Colonic mucosa (tissue), 4 donors: ENCODE data around the gene HMG20A. TPM values are rescaled to one million over a fixed set of nuclear protein-coding genes. Genes with fewer than 3 reads are reported as not detected.

Experiments used
- DNase-seq: peaks from one replicate; pipeline ENCODE4 v3.0.0-alpha.2; 2020
- H3K27ac ChIP-seq: fragments of 200-600 bp; one replicate; pipeline ENCODE4 v1.8.0; 2021
- H3K27me3 ChIP-seq: fragments of 200-600 bp; one replicate; pipeline ENCODE4 v1.8.0; 2021
- H3K36me3 ChIP-seq: fragments of 200-600 bp; one replicate; pipeline ENCODE4 v1.8.0; 2021
- H3K4me1 ChIP-seq: fragments of 200-600 bp; one replicate; pipeline ENCODE4 v1.8.0; 2021; ENCODE audit warnings: mild to moderate bottlenecking
- H3K4me3 ChIP-seq: fragments of 200-600 bp; one replicate; pipeline ENCODE4 v1.8.0; 2021
- H3K9ac ChIP-seq, 2 donors: one replicate each; pipeline ENCODE4 v1.7.0; 2013; ENCODE audit warnings: control low read depth in 2 of 2, low read depth in 2 of 2, low read length in 2 of 2
- H3K9me3 ChIP-seq: fragments of 200-600 bp; one replicate; pipeline ENCODE4 v1.8.0; 2021
- intact Hi-C: fragments of 100-400 bp; cut with DNase I; formaldehyde crosslinking; loops from one replicate; pipeline ENCODE4 v1.14.1; 2022
- total RNA-seq, 2 donors: library from RNA; stranded (reverse); fragmentation: NEBNext Ultra II Directional in 1 of 2; extraction: Animal tissue kit (Norgen Biotek cat#: 25700) in 1 of 2; gene quantifications; one replicate each; pipeline ENCODE4 v1.2.1, GENCODE V29; 2021
- TF ChIP-seq, protein P1 (sequence below): fragments of 200-600 bp; IDR thresholded peaks from one replicate; pipeline ENCODE4 v1.8.0; 2022; ENCODE audit warnings: antibody characterized with exemption, mild to moderate bottlenecking
- donor health status: healthy.
- donor health status: DM: no; HTN: no; CAD: no.
- donor health status: DM: no; HTN: no; CAD: no.

HMG20A gene
- total RNA-seq, 2 donors from 2014 or later: 32.9 to 37.1 TPM

GRCh38 chr15:77504871-77505270, 84.2 kb downstream of the HMG20A start:
- no peaks in the 10 kb centered on the region for H3K36me3 ChIP-seq
- intact Hi-C loops: no loop called here

DNA sequence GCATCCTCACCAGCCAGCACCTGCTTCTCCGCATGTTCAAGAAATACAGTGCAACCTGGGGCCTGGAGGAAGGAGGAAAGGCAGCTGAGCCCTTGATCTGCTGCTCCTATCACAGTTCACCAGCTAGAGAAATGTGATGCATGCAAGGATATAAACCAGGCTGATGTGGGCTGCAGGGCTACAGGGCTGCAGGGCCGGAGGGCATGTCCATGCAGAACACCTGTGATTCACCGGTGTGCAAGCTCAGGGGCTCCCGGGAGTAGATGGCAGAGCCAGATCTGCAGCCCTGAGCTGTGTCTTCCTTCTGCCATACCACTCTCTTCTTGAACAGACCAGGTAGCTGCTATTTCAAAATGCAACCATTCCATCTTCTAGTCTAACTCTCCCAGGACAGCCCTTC, 84.9 kb downstream of the HMG20A start:
- TF ChIP-seq, protein P1, sequence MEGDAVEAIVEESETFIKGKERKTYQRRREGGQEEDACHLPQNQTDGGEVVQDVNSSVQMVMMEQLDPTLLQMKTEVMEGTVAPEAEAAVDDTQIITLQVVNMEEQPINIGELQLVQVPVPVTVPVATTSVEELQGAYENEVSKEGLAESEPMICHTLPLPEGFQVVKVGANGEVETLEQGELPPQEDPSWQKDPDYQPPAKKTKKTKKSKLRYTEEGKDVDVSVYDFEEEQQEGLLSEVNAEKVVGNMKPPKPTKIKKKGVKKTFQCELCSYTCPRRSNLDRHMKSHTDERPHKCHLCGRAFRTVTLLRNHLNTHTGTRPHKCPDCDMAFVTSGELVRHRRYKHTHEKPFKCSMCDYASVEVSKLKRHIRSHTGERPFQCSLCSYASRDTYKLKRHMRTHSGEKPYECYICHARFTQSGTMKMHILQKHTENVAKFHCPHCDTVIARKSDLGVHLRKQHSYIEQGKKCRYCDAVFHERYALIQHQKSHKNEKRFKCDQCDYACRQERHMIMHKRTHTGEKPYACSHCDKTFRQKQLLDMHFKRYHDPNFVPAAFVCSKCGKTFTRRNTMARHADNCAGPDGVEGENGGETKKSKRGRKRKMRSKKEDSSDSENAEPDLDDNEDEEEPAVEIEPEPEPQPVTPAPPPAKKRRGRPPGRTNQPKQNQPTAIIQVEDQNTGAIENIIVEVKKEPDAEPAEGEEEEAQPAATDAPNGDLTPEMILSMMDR: no peak
- Histone ChIP-seq H3K9ac (no peak overlapping the region), H3K9me3 (no peaks in the 10 kb centered on the region), H3K4me3 (no peak overlapping the region), H3K36me3 (no peaks in the 10 kb centered on the region), H3K27me3 (no peaks in the 10 kb centered on the region), H3K4me1 (peaks cover 15% of the 10 kb centered on the region), H3K27ac (no peak overlapping the region)
- intact Hi-C loops: no loop called here
- DNase-seq: no peak

More at GRCh38 chr15:77504871-77505270, 84.2 kb downstream of the HMG20A start:
- H3K27ac ChIP-seq: no peak overlapping the region
- DNase-seq: no peak
- TF ChIP-seq, protein P1: no peak
- no peaks in the 10 kb centered on the region for H3K9me3 ChIP-seq
- no peak overlapping the region for H3K9ac ChIP-seq
- no peak overlapping the region for H3K4me3 ChIP-seq
- H3K4me1 ChIP-seq: peaks cover 15% of the 10 kb centered on the region
- no peaks in the 10 kb centered on the region for H3K27me3 ChIP-seq

- TF ChIP-seq, protein P1: no peak
- Histone ChIP-seq H3K9ac (peak overlapping the region in 1 of 2 donors; percentile 64), H3K9me3 (no peaks in the 10 kb centered on the region), H3K4me3 (no peak overlapping the region), H3K36me3 (no peaks in the 10 kb centered on the region), H3K4me1 (peaks cover 15% of the 10 kb centered on the region), H3K27me3 (no peaks in the 10 kb centered on the region), H3K27ac (peak overlapping the region; percentile 34)
- intact Hi-C loops: no loop called here
- peak; percentile 82 for DNase-seq
These were observed 85.8 kb downstream of the HMG20A start for GRCh38 chr15:77506311-77507142.

GRCh38 chr15:77507143-77507897, 86.6 kb downstream of the HMG20A start:
- no peaks in the 10 kb centered on the region for H3K36me3 ChIP-seq
- H3K27me3 ChIP-seq: no peaks in the 10 kb centered on the region
- H3K4me3 ChIP-seq: no peak overlapping the region
- H3K4me1 ChIP-seq: peaks cover 15% of the 10 kb centered on the region
- intact Hi-C loops: no loop called here
- DNase-seq: peak; percentile 61
- H3K9me3 ChIP-seq: no peaks in the 10 kb centered on the region
- TF ChIP-seq, protein P1: no peak
- H3K9ac ChIP-seq: peak overlapping the region; percentile 38 to 64
- peak overlapping the region; percentile 53 for H3K27ac ChIP-seq

- Histone ChIP-seq H3K9ac (peak overlapping the region in 1 of 2 donors; percentile 64), H3K27me3 (no peaks in the 10 kb centered on the region), H3K4me1 (peaks cover 15% of the 10 kb centered on the region), H3K4me3 (no peak overlapping the region), H3K9me3 (no peaks in the 10 kb centered on the region), H3K27ac (peak overlapping the region; percentile 53), H3K36me3 (no peaks in the 10 kb centered on the region)
- DNase-seq: no peak
- intact Hi-C loops: no loop called here
- TF ChIP-seq, protein P1: no peak
These were observed 87.2 kb downstream of the HMG20A start for GRCh38 chr15:77507911-77508310.
